ENCODE measurements around the gene WNT11. TPM values are rescaled to one million over a fixed set of nuclear protein-coding genes. Genes with fewer than 3 reads are reported as not detected.

The WNT11 gene
- total RNA-seq, 1 donor from 2014 or later = not detected

- no peaks in the 10 kb centered on the region for H3K27me3 ChIP-seq (ENCODE audit: control insufficient read depth, insufficient read depth, low read length)
- no peaks in the 10 kb centered on the region for H3K36me3 ChIP-seq (ENCODE audit: control insufficient read depth, insufficient read depth, low read length)
- FAIRE-seq (no peak), DNase-seq (ENCODE audit: low read depth) (no peak)
- TF ChIP-seq CTCF (IDR thresholded peaks at IDR 0.05; ENCODE audit: insufficient read depth, low read length, severe bottlenecking) = no peak
- no peak overlapping the region for H3K4me3 ChIP-seq (ENCODE audit: low read depth, low read length)
Measured at GRCh38 chr11:76170468-76170867, 35.8 kb downstream of the WNT11 start.

- no peak for FAIRE-seq
- no peak overlapping the region for H3K4me3 ChIP-seq (ENCODE audit: low read depth, low read length)
- no peaks in the 10 kb centered on the region for H3K36me3 ChIP-seq (ENCODE audit: control insufficient read depth, insufficient read depth, low read length)
- no peaks in the 10 kb centered on the region for H3K27me3 ChIP-seq (ENCODE audit: control insufficient read depth, insufficient read depth, low read length)
- no peak for TF ChIP-seq CTCF (IDR thresholded peaks at IDR 0.05; ENCODE audit: insufficient read depth, low read length, severe bottlenecking)
- DNase-seq (ENCODE audit: low read depth) = no peak
Measured at GRCh38 chr11:76169473-76169896, 36.8 kb downstream of the WNT11 start.

GRCh38 chr11:76167590-76167989, 38.7 kb downstream of the WNT11 start:
- no peaks in the 10 kb centered on the region for H3K27me3 ChIP-seq (ENCODE audit: control insufficient read depth, insufficient read depth, low read length)
- no peak for TF ChIP-seq CTCF (IDR thresholded peaks at IDR 0.05; ENCODE audit: insufficient read depth, low read length, severe bottlenecking)
- H3K36me3 ChIP-seq (ENCODE audit: control insufficient read depth, insufficient read depth, low read length) = no peaks in the 10 kb centered on the region
- no peak for FAIRE-seq
- H3K4me3 ChIP-seq (ENCODE audit: low read depth, low read length) = no peak overlapping the region
- DNase-seq (ENCODE audit: low read depth) = no peak

GRCh38 chr11:76166314-76166713, 40.0 kb downstream of the WNT11 start:
- no peak for FAIRE-seq
- no peaks in the 10 kb centered on the region for H3K36me3 ChIP-seq (ENCODE audit: control insufficient read depth, insufficient read depth, low read length)
- TF ChIP-seq CTCF (IDR thresholded peaks at IDR 0.05; ENCODE audit: insufficient read depth, low read length, severe bottlenecking) = no peak
- DNase-seq (ENCODE audit: low read depth) = no peak
- no peak overlapping the region for H3K4me3 ChIP-seq (ENCODE audit: low read depth, low read length)
- no peaks in the 10 kb centered on the region for H3K27me3 ChIP-seq (ENCODE audit: control insufficient read depth, insufficient read depth, low read length)

GRCh38 chr11:76164861-76165751, 41.2 kb downstream of the WNT11 start:
- no peak overlapping the region for H3K4me3 ChIP-seq (ENCODE audit: low read depth, low read length)
- DNase-seq (ENCODE audit: low read depth) (no peak), FAIRE-seq (no peak)
- peaks cover 2% of the 10 kb centered on the region for H3K27me3 ChIP-seq (ENCODE audit: control insufficient read depth, insufficient read depth, low read length)
- TF ChIP-seq CTCF (IDR thresholded peaks at IDR 0.05; ENCODE audit: insufficient read depth, low read length, severe bottlenecking) = no peak
- H3K36me3 ChIP-seq (ENCODE audit: control insufficient read depth, insufficient read depth, low read length) = no peaks in the 10 kb centered on the region
